Myocyte (in vitro differentiated cells): ENCODE data around the gene MUC21. TPM values are rescaled to one million over a fixed set of nuclear protein-coding genes. Genes with fewer than 3 reads are reported as not detected.

Source experiments
- DNase-seq: peaks from one replicate; pipeline ENCODE4 v3.0.0-alpha.2; 2012; ENCODE audit warnings: low read depth
- polyA plus RNA-seq: library from polyadenylated mRNA; unstranded; fragments of >200 nt; gene quantifications from one replicate; pipeline ENCODE4 v1.2.1, GENCODE V29; 2012; ENCODE audit warnings: missing spikeins
- total RNA-seq: library from RNA; depleted of rRNA; stranded (reverse); fragments of >200 nt; gene quantifications from 2 replicates; pipeline ENCODE4 v1.2.3, GENCODE V29; 2014

Gene MUC21
- total RNA-seq, result not detected in 2 replicates
- not detected for polyA plus RNA-seq

DNA sequence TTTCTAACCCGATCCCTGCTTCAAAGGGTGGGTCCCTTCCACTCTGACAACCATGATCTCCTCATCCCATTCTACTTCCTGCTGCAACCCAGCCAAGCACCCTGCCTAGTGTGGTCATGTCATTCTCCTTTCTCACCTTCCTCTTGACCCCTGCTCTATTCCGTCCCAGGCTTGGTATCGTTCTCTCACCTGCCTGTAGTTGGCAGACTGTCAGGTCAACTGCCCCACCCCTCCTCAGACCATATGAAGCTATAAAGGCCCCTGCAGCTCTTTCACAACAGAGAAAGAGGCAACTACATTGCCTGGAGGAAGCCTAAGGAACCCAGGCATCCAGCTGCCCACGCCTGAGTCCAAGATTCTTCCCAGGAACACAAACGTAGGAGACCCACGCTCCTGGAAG lies at the start of gene MUC21:
MUC21 (plus strand) TSS at position 280 of the 400 bp plus-strand sequence. CDS start 241 bp downstream, outside the sequence.
- no peak for DNase-seq

DNA sequence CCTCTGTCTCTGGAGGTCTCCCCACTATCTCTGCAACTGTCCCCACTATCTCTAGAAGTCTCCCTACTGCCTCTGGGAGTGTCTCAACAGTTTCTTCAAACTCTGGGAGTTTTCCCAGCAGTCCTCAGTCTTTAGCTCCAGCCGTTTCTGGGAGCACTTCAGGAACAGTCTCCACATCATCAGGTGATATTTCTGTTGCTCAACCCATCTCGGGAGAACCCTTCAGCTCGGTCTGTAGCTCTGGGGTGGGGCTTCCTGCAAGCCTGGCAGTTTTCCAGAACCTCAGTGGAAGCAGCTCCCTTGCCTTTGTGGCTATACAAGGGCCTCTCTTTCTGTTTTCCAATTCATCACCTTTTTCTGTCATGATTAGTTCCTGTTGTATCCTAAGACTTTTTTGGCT lies 48.5 kb upstream of the MUC21 start:
- DNase-seq, result no peak

DNA sequence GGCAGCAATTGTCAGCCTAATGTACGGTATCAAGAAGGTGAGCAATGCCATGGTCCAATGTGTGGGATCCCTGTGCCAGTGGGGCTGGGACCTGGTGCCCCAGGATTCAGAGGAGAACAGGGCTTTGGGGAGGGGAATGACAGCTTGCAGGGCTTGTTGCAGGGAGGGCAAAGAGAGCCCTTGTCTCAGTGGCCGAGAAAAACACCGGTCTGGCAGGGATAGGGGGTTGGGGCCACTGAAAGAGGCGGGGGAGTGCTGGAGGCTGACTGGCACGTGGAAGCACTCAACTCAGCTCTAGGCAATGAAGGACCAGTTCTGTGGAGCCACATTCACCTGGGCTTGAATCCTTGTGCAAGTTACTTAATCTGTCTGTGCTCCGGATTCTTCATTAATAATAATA lies 46.3 kb upstream of the MUC21 start:
- DNase-seq, result no peak

DNA sequence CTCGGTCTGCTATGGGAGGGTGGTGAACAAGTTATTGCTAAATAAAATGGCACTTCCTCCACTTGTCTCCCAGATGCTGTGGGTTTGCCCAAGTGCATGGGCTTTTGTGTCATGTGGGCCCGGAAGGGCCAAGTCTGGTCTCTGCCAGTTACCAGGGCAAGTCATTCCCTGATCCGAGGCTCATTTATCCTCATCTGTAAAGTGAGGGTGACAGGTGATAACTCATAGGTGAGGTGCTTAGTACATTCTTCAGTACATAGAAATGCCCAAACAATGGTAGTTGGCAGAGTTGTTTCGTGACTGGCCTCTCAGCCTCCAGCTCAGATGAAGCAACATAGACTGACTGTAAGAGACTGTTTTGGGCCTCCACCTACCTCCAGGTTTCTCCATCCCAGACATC lies 44.8 kb upstream of the MUC21 start:
- DNase-seq, result no peak

DNA sequence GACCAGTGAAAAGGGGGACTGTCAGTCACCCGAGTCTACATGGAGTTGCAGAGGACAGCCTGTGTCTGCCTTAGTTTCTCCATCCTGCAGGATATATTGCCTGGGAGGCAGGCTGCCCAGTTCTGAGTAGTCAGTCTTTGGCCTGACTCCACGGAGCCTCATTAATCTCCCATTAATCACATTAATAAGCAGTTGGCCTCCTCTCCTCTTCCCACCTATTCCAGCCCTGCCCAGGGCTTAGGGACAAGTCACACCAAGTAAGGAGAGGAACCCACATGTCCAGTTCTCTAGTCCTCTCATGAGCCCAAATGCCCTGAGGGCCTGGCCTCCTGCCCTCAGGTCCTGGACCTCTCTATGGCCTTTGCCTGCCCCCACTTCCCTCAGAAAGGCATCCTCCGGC lies 44.0 kb upstream of the MUC21 start:
- no peak for DNase-seq

DNA sequence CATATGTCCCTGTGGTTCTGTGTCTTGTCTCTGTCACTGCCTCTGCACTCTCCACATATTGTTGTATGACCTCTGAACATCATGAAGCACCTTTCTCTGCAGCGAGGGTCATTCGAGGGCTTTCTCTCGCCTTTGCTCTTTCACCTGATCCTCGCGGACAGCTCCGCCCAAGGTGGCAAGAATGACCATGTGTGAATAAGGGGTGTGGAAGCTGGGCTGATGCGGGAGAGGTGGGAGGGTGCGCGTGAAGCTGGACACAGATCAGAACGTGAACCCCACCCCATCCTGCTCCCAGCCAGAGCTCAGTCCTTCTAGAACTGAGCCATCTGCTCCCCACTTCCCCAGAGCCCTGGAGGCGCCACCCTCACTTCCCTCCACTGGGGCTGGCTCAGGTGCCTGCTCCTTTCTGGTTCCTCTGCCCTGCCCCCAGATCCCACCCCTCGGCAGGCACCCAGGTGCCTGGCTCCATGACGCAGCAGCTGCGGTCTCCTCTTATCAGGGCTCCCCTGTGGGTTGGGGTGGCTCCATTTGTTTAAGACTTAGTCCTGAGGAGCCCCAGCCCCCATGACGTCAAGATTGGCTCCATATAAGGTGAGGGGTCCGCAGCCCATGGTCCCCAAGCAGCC lies 43.0 kb upstream of the MUC21 start, which contains the start of gene MUCL3:
MUCL3 (plus strand) TSS at position 613 of the 626 bp plus-strand sequence. CDS start 27 bp downstream, outside the sequence.
- DNase-seq, result no peak

DNA sequence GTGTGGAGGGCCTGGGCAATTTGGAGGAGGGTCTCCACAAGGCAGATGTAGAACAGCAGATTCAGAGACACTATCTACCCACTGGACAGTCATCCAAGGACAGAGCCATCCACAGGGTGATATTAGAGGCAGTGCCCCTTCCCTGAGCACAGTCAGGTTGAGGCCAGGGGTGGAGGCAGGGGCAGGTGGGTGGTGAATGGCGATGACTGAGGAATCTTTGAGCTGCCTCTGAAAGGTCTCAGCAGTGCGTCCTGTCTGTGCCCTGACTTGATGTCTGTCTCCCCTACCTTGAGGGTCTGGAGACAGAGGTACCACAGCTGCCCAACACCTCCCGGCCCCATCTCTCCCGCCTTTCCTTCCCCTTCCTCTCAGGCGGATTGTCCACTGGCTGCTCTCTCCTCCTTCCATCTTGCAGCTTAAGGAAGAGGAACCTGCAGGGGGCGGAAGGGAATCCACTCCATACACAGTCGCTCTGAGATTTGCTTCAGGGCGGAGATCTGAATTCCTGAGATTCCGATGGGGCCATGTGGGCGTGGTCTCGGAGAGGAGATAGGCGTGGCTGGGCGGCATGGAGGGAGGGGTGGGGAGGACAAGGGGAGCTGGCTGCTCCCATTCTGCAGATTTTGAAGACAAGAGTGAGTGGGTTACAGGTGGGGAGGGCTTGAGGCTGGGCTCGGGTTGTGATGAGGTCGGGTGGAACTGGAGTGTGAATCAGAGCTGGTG lies 41.0 kb upstream of the MUC21 start:
- peak; percentile 85 for DNase-seq

DNA sequence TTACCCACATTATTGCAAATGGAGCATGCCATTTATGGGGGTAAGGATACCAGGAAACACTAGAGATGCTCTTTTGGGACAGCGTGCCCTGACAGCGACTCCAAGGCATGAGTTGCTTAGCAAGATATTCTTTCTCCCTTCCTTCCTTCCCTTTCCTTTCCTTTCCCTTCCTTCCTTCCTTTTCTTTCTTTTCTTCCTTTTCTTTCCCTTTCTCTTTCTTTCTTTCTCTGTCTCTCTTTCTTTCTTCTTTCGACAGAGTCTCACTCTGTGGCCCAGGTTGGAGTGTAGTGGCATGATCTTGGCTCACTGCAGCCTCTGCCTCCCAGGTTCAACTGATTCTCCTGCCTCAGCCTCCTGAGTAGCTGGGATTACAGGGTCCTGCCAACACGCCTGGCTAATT lies 39.5 kb upstream of the MUC21 start:
- DNase-seq, result no peak

DNA sequence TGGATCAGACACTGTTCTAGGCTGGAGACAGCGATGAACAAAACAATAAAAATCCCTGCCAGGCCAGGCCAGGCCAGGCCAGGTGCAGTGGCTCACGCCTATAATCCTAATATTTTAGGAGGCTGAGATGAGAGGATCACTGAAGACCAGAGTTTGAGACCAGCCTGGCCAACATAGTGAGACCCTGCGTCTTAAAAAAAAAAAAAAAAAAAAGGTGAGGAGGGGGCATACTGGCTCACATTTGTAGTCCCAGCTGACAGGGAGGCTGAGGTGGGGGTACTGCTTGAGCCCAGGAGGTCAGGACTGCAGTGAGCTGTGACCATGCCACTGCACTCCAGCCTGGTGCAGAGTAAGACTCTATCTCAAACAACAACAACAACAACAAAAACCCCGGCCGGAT lies 38.2 kb upstream of the MUC21 start:
- DNase-seq, result no peak

DNA sequence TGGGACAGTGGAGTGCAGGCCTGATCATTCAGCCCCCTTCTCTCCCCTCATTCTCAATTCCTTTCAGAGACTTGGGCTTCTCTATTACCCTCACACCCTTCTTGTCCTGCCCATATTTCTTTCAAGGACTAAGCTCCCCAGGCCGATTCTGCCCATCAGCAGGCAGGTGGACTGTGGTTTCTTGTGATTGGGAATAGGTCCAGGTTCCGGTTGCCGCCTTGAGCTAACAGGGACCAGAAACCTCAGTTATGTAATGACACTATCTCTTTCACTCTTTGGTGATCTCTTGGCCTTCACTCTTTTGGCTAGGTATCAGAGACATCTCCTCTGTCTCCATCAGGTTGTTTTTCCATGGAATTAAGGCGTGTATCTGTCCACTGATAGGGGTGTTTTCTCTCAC lies 36.3 kb upstream of the MUC21 start:
- peak; percentile 74 for DNase-seq

DNA sequence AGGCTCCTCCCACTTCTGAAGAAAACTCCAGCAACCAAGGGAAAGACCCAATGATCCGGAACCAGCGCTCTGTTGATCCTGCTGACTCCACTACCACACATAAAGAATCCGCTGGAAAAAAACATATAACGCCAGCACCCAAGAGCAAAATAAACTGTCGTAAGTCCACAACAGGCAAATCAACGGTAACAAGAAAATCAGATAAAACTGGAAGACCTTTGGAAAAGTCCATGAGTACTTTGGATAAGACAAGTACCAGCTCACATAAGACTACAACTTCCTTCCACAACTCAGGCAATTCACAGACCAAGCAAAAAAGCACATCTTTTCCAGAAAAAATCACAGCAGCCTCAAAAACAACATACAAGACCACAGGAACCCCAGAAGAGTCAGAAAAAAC lies 34.7 kb upstream of the MUC21 start:
- DNase-seq, result no peak

DNA sequence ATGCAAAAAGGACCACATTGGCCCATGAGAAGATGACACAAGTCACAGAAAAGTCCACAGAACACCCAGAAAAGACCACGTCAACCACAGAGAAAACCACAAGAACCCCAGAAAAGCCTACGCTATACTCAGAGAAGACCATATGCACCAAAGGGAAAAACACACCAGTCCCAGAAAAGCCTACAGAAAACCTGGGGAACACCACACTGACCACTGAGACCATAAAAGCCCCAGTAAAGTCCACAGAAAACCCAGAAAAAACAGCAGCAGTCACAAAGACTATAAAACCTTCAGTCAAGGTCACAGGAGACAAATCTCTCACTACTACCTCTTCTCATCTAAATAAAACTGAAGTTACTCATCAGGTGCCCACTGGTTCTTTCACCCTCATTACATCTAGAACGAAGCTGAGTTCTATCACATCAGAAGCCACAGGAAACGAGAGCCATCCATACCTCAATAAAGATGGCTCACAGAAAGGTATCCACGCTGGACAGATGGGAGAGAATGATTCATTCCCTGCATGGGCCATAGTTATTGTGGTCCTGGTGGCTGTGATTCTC lies 31.5 kb upstream of the MUC21 start:
- DNase-seq, result no peak

DNA sequence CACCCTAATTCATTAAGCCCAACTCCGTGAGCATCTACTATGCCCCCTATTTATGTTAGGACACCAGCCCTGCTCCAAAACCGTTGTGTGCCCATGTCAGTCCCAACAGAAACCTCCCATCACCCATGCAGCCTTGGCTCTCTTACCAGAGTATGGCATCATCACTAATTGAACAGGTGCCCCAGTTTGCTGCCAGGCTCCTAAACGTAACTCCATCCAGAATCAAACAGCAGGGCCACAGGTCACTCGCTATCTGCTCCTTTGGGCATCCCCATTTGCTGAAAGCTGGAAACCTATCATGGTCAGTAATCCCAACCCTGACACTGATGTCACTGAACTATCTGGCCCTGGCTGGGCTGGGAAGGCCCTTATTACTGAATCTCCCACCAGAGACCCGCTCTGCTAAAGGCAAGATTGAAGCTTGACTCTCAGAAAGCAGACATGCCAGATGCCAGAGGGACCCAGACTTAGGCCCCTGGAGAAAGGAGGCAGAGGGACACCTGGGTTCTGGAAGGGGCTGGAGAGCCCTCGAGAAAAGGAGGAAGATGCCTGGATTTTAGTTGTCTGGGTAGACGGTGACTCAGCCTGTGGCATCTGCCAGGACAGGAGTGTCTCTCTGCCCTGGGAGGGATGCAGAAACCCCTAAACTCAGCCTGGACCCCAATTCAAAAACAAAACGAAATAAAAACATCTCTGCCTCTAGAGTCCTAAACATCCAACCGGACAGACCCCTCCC lies 28.7 kb upstream of the MUC21 start:
- peak; percentile 15 for DNase-seq

DNA sequence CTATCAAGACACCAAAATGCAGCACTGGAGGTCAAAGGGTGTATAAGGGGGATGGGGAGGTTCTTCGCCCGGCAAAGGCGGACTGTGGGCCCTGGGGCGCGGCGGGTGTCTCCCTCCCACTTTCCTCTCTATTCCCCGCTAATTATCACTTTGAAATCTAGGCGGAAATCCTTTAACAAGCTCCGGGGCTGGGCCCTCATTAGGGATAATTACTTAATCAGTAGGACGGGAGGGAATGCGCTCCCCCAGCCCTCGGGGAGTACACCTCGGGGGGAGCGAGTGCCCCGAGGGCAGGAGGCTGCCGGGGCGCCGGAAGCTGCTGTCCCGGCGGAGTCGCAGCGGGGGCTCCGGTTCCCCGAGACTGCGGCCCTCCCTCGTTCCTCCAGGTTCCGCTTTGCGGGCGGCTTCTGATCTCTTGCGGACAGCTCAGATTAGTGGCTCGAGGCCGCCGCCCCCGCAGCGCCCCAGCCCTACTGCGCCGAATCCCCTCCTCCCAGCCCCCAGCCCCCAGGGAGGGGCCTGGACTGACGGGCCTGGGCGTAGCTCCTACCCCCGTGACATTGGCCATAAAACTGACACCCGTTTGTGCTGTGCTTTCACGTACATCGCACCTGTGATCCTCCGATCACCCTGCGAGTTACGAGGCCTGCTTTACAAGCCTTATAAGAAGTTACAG lies 28.0 kb upstream of the MUC21 start:
- DNase-seq, result no peak

DNA sequence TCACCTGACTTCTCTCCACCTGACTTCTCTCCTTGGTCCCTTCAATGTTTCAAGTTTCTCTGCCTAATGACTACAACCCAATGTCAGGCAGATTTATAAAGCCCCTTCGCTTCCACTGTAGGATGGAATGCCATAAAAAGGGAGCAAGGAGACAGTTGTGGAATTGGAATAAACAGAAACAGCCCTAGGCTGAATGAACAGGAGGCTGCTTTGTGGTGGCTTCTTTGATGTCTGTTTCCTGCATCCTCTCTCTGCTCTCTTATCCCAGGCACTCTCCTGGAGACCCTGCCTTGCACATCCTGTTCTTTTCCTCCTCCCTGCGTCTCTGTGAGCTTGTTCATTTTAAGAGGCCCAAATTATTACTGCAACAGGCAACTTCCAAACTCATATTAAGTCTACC lies 25.8 kb upstream of the MUC21 start:
- DNase-seq, result no peak

DNA sequence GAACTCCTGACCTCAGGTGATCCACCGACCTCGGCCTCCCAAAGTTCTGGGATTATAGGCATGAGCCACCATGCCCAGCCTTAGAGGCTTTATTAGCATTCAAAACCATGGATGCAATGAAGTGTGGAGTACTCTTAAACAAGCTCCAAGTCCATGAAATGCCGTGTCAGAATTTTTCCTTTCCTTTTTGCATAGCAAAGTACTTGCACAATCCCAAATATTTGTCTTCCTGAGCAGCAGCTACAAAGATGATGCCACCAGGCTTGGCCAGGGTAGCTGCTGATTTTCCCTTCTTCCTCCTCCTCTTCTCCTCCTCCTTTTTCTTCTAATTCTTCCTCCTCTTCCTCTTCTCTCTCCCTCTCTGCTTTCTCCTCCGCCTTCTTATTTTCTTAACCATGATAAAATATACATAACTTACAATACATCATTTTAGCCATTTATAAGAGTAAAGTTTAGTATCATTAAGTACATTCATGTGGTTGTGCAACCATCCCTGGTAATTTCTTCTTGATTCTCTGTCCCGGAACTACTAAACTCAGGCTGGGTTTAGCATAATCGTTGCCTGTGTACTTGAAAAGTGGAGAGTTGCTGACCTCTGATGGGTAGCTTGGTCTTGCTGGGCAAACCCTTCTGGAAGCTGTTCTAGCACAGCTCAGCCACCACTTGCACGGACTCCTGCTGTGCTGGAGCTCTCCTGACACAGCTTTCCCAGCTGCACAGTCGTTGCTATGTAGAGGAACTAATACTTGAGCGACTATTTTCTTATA lies 22.4 kb upstream of the MUC21 start:
- peak; percentile 13 for DNase-seq

DNA sequence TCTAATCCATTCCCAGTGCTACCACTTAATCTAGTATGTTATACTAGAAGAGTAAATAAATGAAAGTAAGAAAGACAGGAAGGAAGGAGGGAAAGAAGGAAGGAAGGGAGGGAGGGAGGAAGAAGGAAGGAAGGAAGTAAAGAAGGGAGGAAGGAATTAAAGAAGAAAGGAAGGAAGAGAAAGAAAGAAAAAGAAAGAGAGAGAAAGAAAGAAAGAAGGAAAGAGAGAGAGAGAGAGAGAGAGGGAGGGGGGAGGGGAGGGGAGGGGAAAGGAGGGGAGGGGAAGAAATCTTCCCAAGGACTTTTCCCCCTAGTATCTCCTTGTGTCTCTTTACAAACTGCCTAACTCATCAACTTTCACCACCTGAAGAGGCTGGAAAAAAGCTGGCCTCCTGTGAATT lies 20.8 kb upstream of the MUC21 start:
- DNase-seq, result no peak

DNA sequence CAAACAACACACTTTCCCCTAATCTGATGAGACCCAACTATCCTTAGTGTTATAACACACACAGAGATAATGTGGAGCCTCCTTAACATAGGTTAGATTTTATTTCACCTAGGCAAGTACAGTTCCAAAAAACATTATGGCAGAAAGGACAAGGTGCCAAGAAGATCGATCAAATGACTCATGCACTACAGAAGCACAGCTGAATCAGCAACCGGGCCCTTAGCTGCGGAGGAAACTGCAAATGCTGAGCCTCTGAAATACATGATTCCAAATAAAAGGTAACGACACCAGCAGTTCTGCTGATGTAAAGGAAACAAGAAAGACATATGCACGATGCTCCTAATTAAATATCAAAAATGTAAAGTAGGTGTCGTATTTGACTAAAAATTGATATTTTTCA lies 19.9 kb upstream of the MUC21 start:
- DNase-seq, result peak; percentile 9

DNA sequence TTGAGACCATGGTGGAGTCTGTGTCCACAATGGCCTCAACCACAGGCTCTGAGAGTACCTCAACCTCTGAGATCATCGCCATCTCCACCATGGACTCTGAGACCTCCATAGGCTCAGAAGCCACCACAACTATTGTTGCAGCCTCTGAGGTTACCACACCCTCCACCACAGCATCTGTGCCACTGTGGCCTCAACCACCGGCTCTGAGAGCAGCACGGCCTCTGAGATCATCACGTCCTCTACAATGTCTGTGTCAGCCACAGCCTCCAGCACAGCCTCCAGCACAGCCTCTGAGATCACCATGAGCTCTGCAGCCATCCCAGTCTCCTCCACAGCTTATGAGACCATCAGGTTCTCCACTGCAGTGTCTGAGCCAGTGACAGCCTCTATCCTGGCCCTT lies 19.4 kb upstream of the MUC21 start:
- peak; percentile 89 for DNase-seq

DNA sequence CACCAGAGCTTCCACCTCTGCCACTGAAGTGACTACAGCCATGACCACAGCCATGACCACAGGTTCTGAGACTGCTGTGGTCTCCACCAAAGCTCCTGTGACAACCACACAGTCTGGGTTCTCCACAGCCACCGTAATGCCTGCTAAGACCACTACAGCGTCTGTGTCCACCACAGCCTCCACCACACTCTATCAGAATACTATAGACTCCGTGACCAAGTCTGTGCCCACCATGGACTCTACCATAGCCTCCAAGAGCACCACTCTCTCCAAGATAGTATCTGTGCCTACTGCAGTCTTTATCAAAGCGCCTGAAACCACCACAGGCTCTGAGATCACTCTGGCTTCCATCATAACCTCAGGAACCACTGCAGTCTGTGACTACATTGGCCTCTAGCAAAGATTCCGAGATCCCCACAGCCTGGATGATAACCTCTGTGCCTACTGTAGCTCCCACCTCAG lies 18.3 kb upstream of the MUC21 start:
- peak; percentile 54 for DNase-seq
